ENCODE data around the gene LRRN4CL.
A peak's percentile ranks its signal among the peaks of the same experiment; 100 is the strongest.
"Not testable (repeated sequence)": the region's sequence is repeated elsewhere in the genome, so short reads cannot be mapped to it uniquely, and the experiment has no call there.

The LRRN4CL gene

DNA sequence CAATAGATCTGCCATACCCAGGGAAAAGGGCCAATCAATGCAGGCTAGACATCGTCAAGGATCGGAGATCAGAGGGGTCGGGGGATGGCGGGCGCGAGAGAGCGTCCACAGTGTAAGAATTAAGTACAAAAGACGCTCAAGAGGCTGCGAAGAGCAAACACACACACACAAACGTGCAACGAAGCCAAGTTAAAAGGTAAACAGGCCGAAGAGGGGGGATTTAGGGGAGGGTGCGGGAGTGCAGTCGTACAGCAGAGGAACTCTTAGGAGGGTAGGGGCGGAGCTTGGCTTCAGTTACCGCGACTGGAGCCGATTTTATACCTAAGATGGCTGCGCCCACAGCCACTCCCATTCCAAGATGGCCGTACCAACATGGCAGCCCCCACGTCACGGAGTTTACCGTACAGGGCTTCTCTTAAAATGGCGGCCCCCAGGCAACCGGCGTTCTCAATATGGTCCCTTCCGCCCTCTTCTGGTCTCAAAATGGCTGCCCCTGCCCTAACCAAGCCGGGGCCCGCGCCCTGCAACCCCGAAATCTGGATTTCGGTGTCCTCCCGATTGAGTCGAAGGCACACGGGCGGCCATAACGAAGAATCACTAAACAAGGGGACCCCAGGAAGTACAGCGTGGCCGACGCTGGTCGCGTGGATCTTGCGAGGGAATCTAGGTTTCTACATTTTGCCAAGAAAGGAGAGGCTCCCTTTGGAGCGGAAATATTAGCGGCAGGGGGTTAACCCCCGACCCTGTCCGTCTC is 20.1 kb upstream of the LRRN4CL start:
- DNase-seq (ENCODE audit: low spot score) = peak; percentile 98

DNA sequence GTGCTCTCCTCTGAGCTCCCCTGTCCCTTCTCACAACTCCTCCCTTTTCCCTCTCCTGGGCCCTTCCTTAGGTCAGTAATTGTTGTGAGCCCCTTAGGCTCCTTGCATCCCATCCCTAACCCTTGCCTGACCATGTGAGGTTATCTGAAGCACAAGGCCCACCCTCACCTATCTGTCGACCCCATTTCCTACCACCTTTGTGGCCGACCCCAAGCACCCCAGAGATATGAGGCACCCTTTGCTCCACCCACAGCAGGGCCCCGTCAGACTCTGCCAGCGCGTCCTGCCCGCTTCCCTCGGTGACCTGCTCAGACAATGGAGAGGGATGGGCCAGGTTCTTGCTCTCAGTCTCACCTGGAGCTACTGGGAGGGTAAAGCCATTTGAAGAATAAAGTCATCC is 19.5 kb upstream of the LRRN4CL start:
- DNase-seq (ENCODE audit: low spot score) = peak; percentile 49

- no peak for DNase-seq (ENCODE audit: low spot score)
Measured at GRCh38 chr11:62708392-62708791, 19.1 kb upstream of the LRRN4CL start.

DNA sequence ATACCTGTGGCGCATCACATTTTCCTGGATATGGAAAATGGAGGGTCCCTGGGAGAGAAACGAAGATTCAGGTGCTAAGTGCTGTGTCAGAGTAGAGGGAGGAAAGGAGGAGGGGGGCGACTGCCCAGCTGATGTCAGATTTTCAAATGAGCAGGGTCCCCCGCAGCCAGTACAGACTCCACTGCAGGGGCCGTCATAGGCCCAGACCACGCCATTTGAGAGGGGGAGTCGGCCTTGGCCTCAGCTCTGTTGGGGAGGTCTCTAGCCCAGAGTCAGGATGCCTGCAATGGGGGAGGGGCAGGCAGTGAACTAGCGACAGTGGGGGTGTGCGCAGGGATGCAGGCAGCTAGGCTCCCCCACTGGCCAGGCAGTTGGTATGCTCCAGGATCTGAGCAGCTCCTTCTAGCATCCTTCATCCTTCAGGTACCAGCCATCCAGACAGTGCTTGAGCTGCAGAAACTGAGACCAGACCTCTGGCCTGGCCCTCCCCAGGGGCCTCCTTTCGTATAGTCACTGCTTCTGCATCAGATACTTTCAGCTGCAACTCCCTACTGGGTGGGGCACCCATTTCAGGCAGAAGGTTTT is 18.0 kb upstream of the LRRN4CL start, which contains the start of the genes BSCL2 and GNG3:
BSCL2 (minus strand) TSS at position 148 of the 585 bp plus-strand sequence. CDS start 229 bp downstream, outside the sequence.
GNG3 (plus strand) TSS at position 400 of the 585 bp plus-strand sequence. CDS start 620 bp downstream, outside the sequence.
- DNase-seq (ENCODE audit: low spot score) = no peak

- DNase-seq (ENCODE audit: low spot score) = no peak
Measured at GRCh38 chr11:62706850-62707247, 17.5 kb upstream of the LRRN4CL start.

GRCh38 chr11:62705880-62706849 is 16.8 kb upstream of the LRRN4CL start:
- DNase-seq (ENCODE audit: low spot score) = peak; percentile 94

GRCh38 chr11:62705413-62705812 is 16.1 kb upstream of the LRRN4CL start:
- no peak for DNase-seq (ENCODE audit: low spot score)

DNA sequence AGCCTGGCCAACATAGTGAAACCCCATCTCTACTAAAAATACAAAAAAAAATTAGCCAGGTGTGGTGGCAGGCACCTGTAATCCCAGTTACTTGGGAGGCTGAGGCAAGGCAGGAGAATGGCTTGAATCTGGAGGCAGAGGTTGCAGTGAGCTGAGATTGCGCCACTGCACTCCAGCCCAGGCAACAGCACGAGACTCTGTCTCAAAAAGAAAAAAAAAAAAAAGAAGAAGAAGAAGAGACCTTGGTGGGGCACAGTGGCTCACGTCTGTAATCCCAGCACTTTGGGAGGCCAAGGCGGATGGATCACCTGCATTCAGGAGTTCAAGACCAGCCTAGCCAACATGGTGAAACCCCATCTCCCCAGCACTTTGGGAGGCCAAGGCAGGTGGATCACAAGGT is 14.6 kb upstream of the LRRN4CL start:
- DNase-seq (ENCODE audit: low spot score) = not testable (repeated sequence)

GRCh38 chr11:62702246-62702645 is 12.9 kb upstream of the LRRN4CL start:
- no peak for DNase-seq (ENCODE audit: low spot score)

DNA sequence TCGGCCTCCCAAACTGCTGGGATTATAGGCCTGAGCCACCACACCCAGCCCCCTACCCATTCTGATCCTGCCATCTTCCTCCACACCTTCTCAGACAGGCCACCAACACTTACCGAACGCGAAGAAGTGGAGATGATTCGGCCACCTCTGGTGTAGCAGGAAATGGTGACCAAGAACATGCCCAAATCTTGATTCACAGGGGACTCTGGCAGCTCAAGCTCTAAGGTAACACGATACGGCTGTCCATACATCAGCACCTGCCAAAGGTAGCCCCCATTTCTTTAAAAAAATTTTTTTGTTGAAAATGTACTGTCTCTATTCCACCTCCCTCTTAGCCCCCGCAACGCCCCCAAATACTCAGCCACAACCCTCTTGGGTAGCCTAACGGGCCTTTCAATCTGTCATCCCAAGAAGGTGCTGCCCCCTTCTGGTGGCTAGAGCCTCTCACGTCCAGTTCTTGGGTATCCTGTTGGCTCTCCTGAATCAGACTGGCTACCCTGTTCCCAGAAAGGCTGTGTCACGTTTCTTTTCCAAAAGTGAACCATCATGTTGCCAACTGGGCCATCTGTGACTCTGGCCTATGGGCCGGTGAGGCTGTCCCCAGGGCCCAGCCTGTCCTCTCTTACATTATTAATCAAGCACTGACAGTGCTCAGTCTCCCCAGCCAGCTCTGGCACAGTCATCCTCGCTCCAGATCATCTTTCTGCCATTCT is 5.3 kb upstream of the LRRN4CL start:
- peak; percentile 81 for DNase-seq (ENCODE audit: low spot score)

DNA sequence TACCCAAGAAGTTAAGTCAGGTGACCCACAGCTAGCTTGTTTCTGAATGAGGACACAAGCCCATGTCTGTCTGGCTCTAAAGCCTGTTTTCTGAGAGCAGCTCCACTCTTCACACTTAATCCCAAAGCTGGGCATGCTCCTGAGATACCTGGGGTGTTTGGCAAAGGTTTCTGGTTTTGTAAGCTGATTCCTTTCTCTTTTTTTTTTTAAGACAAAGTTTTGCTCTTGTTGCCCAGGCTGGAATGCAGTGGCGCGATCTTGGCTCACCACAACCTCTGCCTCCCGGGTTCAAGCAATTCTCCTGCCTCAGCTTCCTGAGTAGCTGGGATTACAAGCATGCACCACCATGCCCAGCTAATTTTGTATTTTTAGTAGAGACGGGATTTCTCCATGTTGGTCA is 4.3 kb upstream of the LRRN4CL start:
- not testable (repeated sequence) for DNase-seq (ENCODE audit: low spot score)

DNA sequence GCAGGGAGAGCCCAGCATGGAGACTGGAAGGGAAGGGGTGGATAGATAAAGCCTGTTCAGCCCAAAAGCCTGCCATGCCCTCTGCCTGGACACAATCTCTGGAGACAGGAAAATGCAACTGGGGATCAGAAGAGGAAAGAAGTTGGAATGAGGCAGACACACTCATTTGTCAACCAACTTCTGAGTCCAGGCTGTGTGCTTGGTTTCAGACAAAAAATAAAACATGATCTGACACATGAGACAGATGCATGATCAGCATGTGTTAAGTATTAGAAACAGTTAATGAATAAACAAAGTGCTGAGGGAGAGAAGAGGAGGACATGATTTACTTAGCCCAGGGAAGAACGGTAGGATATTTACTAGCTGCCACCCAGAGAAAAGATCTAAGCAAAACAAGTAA is 839 bp downstream of the LRRN4CL start:
- no peak for DNase-seq (ENCODE audit: low spot score)

- no peak for DNase-seq (ENCODE audit: low spot score)
Measured at GRCh38 chr11:62687508-62688396, 1.6 kb downstream of the LRRN4CL start.

DNA sequence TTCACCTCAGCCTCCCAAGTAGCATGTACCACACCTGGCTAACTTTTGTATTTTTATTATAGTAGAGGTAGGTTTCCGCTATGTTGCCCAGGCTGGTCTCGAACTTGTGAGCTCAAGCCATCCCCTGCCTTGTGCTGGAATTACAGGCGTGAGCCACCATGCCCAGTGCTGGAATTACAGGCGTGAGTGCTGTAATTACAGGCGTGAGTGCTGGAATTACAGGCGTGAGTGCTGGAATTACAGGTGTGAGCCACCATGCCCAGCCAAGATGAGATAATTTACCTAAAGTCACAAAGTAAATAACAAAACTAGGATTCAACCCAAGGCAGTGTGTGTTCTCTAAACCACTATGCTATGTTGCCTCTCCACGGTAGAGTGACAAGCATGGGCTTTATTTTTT is 6.8 kb downstream of the LRRN4CL start:
- no peak for DNase-seq (ENCODE audit: low spot score)

DNA sequence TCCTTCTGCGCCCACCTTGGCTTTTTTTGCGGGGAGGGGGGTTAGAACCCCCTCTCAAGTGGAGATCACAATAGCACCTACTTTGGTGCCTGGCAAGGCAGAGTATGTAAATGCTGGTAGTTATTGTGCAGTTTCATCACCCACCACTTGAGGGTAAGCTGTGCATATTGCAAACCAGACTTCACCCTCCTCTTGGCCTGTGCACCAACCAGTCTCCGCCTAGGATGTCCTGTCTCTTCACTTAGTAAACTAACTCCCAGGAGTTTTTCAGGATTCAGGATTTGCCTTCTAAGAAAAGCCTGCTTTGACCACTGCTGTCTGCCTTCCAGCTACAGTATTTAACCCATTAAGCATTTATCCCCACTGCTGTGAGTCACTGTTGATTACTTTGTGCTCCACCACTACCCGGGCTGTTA is 8.5 kb downstream of the LRRN4CL start:
- DNase-seq (ENCODE audit: low spot score) = peak; percentile 51

DNA sequence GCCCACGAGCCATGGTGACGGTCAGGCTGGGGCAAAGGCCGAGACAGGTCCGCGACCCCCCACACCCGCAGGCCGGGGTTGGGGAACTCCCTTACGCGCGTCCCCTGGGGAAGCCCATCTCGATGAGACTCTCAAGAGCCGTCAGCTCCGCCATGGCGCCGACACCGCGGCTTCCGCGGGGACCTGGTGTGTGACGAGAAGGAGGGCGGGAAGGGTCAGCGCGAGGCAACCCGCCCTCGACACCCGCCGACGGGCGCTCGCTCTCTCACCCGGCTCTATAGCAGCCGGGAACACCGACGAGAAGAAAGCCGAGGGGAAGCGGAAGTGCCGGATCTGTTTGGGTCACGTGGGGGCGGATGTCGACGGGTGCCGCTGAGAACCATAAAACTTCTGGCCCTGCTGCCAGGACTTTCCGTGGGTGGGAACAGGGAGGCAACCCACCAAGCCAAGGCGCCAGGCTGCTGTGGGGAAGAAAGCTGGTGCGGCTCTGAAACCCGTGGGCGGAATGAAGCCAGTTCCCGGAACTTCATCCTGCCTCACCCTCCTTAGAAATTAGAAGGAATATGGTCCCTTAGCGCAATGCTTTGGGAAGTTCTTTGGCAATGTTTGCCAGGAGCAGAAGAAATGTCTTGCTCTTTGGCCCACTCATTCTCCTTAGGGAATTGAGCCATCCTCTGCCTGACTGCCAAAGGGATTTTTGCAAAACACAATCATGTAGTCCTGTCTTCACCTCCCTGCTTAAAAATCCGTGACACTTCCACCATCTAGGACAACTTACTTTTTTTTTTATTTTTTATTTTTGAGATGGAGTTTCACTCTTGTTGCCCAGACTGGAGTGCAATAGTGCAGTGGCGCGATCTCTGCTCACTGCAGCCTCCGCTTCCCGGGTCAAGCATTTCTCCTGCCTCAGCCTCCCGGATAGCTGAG is 10.3 kb downstream of the LRRN4CL start, which contains the start of gene UBXN1:
UBXN1 (minus strand) TSS at position 304 of the 927 bp plus-strand sequence; CDS start at position 154, 150 bp downstream.
- DNase-seq (ENCODE audit: low spot score) = peak; percentile 85

DNA sequence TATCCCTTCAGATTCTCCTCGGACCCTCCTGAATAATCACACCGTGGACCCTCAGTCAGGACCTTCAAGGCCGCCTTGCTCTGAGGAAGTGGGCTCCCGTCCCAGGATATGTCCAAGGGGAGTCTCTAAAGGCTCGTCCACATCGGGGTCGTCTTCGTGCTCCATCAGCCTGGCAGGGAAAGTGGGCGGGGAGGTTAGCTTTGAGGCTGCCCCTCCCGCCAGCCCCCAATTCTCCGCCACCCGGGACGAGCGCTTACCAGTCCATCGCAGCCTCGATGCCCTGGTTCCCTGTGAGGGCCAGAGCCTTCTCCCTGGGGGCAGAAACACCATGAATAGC is 10.9 kb downstream of the LRRN4CL start:
- DNase-seq (ENCODE audit: low spot score) = no peak

GRCh38 chr11:62677714-62678113 is 11.6 kb downstream of the LRRN4CL start:
- DNase-seq (ENCODE audit: low spot score) = no peak

- DNase-seq (ENCODE audit: low spot score) = no peak
Measured at GRCh38 chr11:62677156-62677555, 12.2 kb downstream of the LRRN4CL start.

DNA sequence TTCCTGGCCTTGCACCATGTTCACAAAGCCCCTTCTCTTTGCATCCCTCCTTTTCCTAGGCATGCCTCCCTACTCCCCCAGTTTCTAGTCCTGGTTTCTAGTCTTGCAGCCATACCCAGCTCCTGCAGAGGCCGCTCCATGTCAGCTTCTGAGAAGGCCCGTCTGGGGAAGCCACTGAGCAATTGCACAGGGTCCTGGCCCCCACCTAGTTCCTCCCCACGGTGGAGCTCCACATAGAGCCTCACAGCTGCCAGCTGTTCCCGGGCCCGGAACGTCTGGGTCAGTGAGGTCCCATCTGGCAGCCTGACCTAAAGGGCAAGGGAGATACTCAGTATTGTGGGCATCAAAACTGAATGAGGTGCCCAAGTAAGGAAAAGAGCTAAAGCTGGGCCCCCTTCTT is 12.6 kb downstream of the LRRN4CL start:
- DNase-seq (ENCODE audit: low spot score) = no peak
